GM12878 (cell line): ENCODE data around the gene MAN2B2. TPM values are rescaled to one million over a fixed set of nuclear protein-coding genes. Genes with fewer than 3 reads are reported as not detected.

Experiments used
- ATAC-seq: fragments of 200-7000 bp; cut with Tn5 transposase; 3 replicates; pipeline ENCODE4 v1.9.1; 2020; ENCODE audit warnings: mild to moderate bottlenecking, moderate library complexity
- BruUV-seq: library from RNA; stranded (reverse); fragments of 400-500 nt; replicated peaks from 2 replicates; lab custom pipeline; 2021; lab: Mats Ljungman, UMichigan
- CTCF ChIA-PET: fragments of 300-600 bp; sonication (Branson Sonifier 250); formaldehyde crosslinking; extraction: SDS; loops from one replicate; lab custom pipeline; 2021; ENCODE audit warnings: inconsistent platforms; lab: Yijun Ruan, JAX
- POLR2A ChIA-PET: fragments of 350-600 bp; formaldehyde crosslinking; extraction: SDS; loops from one replicate; lab custom pipeline; 2021; ENCODE audit warnings: inconsistent platforms; lab: Charles Lee
- RAD21 ChIA-PET: fragments of 300-600 bp; sonication (Branson Sonifier 250); formaldehyde crosslinking; loops from one replicate; lab custom pipeline; 2023; ENCODE audit warnings: antibody characterized with exemption; ENCODE audit not compliant: unreplicated experiment; lab: Charles Lee
- SMC1A ChIA-PET: fragments of 300-600 bp; sonication (Branson Sonifier 250); formaldehyde crosslinking; loops from one replicate; lab custom pipeline; 2023; ENCODE audit not compliant: unreplicated experiment, uncharacterized antibody; lab: Charles Lee
- DNase-seq: peaks from one replicate; pipeline ENCODE4 v3.0.0-alpha.2; 2011; ENCODE audit warnings: low read depth, low spot score
- FAIRE-seq: peaks from 3 replicates; lab custom pipeline; 2011; peaks lifted over from hg19 to GRCh38; lab: Jason Lieb, UNC
- H2AFZ ChIP-seq: 2 replicates; pipeline ENCODE4 v1.6.0; 2011; ENCODE audit warnings: low read depth, low read length, control low read depth; ENCODE audit not compliant: control insufficient read depth
- H3K27ac ChIP-seq: 2 replicates; pipeline ENCODE4 v1.5.1; 2011; ENCODE audit warnings: control low read depth; ENCODE audit not compliant: control insufficient read depth, insufficient read depth
- H3K27me3 ChIP-seq, 2 experiments: replicated peaks in 1 of 2; 2 replicates each; pipeline versions ENCODE4 v1.6.0 to v1.6.1; 2011; ENCODE audit warnings: low read length in 1 of 2; ENCODE audit not compliant: control insufficient read depth in 2 of 2, insufficient read depth in 2 of 2
- H3K36me3 ChIP-seq, 2 experiments: 2 replicates each; pipeline ENCODE4 v1.5.1; 2011; ENCODE audit warnings: low read length in 1 of 2; ENCODE audit not compliant: control insufficient read depth in 2 of 2, insufficient read depth in 2 of 2
- H3K4me1 ChIP-seq: 2 replicates; pipeline ENCODE4 v1.6.1; 2011; ENCODE audit warnings: mild to moderate bottlenecking, low read length, moderate library complexity, mixed read lengths; ENCODE audit not compliant: control insufficient read depth, insufficient read depth
- H3K4me2 ChIP-seq: 2 replicates; pipeline ENCODE4 v1.6.0; 2011; ENCODE audit warnings: control low read depth; ENCODE audit not compliant: control insufficient read depth, insufficient read depth
- H3K4me3 ChIP-seq: fragments of 200-600 bp; sonication (generic); 2 replicates; pipeline ENCODE4 v1.5.1; 2016
- H3K79me2 ChIP-seq: 2 replicates; pipeline ENCODE4 v1.6.0; 2011; ENCODE audit warnings: low read length; ENCODE audit not compliant: control insufficient read depth, insufficient read depth
- H3K9ac ChIP-seq: 2 replicates; pipeline ENCODE4 v1.8.0; 2011; ENCODE audit warnings: low read length, control low read depth, mixed read lengths; ENCODE audit not compliant: control insufficient read depth, insufficient read depth
- H3K9me3 ChIP-seq: replicated peaks from 3 replicates; pipeline ENCODE4 v1.5.1; 2011; ENCODE audit warnings: mild to moderate bottlenecking, low read length; ENCODE audit not compliant: control insufficient read depth, insufficient read depth
- H4K20me1 ChIP-seq: 2 replicates; pipeline ENCODE4 v1.6.0; 2011; ENCODE audit not compliant: control insufficient read depth, insufficient read depth
- BHLHE40 ChIP-seq, 2 experiments: fragments of 450-650 bp in 1 of 2; IDR thresholded peaks; 2 replicates each; pipeline ENCODE4 v1.6.1; 2011 to 2017; ENCODE audit warnings: low read depth in 2 of 2, borderline replicate concordance in 1 of 2, improper control_type of control experiment in 1 of 2, low read length in 1 of 2, mild to moderate bottlenecking in 1 of 2
- EGR1 ChIP-seq, 2 experiments: IDR thresholded peaks; 1 replicate in 1 of 2; 2 replicates in 1 of 2; pipeline ENCODE4 v1.6.1; 2011 to 2012; ENCODE audit warnings: low read depth in 2 of 2, low read length in 2 of 2, borderline replicate concordance in 1 of 2, mild to moderate bottlenecking in 1 of 2, moderate library complexity in 1 of 2
- ESRRA ChIP-seq: IDR thresholded peaks from 2 replicates; pipeline ENCODE4 v1.6.1; 2012; ENCODE audit warnings: mild to moderate bottlenecking, low read length, improper control_type of control experiment
- LARP7 ChIP-seq: fragments of 450-650 bp; IDR thresholded peaks from 2 replicates; pipeline ENCODE4 v1.6.1; 2017; ENCODE audit warnings: mild to moderate bottlenecking
- MXI1 ChIP-seq: fragments of 150-350 bp; IDR thresholded peaks from 2 replicates; pipeline ENCODE4 v1.6.1; 2011; ENCODE audit warnings: low read depth, mild to moderate bottlenecking, inconsistent platforms, low read length, improper control_type of control experiment
- NFIC ChIP-seq: IDR thresholded peaks from 2 replicates; pipeline ENCODE4 v1.6.1; 2012; ENCODE audit warnings: low read depth, mild to moderate bottlenecking, inconsistent platforms, low read length, moderate library complexity
- SMAD5 ChIP-seq: IDR thresholded peaks from 2 replicates; pipeline ENCODE4 v1.6.1; 2016; ENCODE audit warnings: antibody characterized with exemption, low read depth
- SP1 ChIP-seq: IDR thresholded peaks from one replicate; pipeline ENCODE4 v1.6.1; 2011; ENCODE audit warnings: low read depth, low read length
- TBL1XR1 ChIP-seq: IDR thresholded peaks from 2 replicates; pipeline ENCODE4 v1.6.1; 2012; ENCODE audit warnings: low read depth, low read length, improper control_type of control experiment
- WRNIP1 ChIP-seq: IDR thresholded peaks from 2 replicates; pipeline ENCODE4 v1.6.1; 2011; ENCODE audit warnings: low read depth, low read length, improper control_type of control experiment, borderline replicate concordance
- ZZZ3 ChIP-seq: IDR thresholded peaks from 2 replicates; pipeline ENCODE4 v1.6.1; 2011; ENCODE audit warnings: low read depth; ENCODE audit not compliant: control insufficient read depth, insufficient read length
- whole genome bisulfite sequencing: methylation state at CpG from one replicate; pipeline ENCODE4 v1.1.6; 2016; ENCODE audit warnings: low lambda C conversion rate; ENCODE audit not compliant: insufficient replicate concordance, insufficient coverage; ENCODE audit errors: missing lambda C conversion rate; 5-methylcytosine and 5-hydroxymethylcytosine counted together
- in situ Hi-C: fragments of 300-500 bp; cut with MboI; formaldehyde crosslinking; loops from 9 replicates; pipeline ENCODE4 v1.14.3; 2018; ENCODE audit warnings: mixed read lengths
- intact Hi-C: fragments of 100-400 bp; cut with micrococcal nuclease; formaldehyde crosslinking; loops from one replicate; pipeline ENCODE4 v1.14.2; 2022; ENCODE audit not compliant: unreplicated experiment
- polyA plus RNA-seq, 11 experiments: library from polyadenylated mRNA; depleted of rRNA in 4 of 11; unstranded in 6 of 11; stranded (reverse) in 5 of 11; fragments of >200 nt; fragmentation: Nextera tagmentation in 4 of 11; fragmentation: Illumina TruSeq in 1 of 11; extraction: Ambion mirVana in 4 of 11; extraction: Trizol in 1 of 11; gene quantifications; 1 replicate in 1 of 11; 2 replicates in 10 of 11; pipeline versions ENCODE4 v1.2.1 to v1.2.3, GENCODE V29; 2011 to 2016; ENCODE audit warnings: inconsistent platforms in 2 of 11, missing spikeins in 2 of 11, low read depth in 1 of 11
- total RNA-seq, 4 experiments: library from RNA; depleted of rRNA in 3 of 4; stranded (reverse); fragments of >200 nt in 3 of 4; fragmentation: Illumina TruSeq in 1 of 4; extraction: Trizol in 1 of 4; gene quantifications; 2 replicates each; pipeline versions ENCODE4 v1.2.1 to v1.2.3, GENCODE V29; 2013 to 2021
- TF ChIP-seq, protein P1 (sequence below): IDR thresholded peaks from 2 replicates; pipeline ENCODE4 v1.6.1; 2012; ENCODE audit warnings: low read length, inconsistent platforms
- TF ChIP-seq, protein P2 (sequence below): IDR thresholded peaks from 2 replicates; pipeline ENCODE4 v1.6.1; 2011; ENCODE audit warnings: borderline replicate concordance, low read depth, mild to moderate bottlenecking, moderate library complexity, low read length; ENCODE audit not compliant: insufficient read depth, poor library complexity, severe bottlenecking
- TF ChIP-seq, protein P3 (sequence below): IDR thresholded peaks from 2 replicates; pipeline ENCODE4 v1.6.1; 2012; ENCODE audit warnings: low read depth, low read length, improper control_type of control experiment

The MAN2B2 gene
- total and polyA plus RNA-seq, 10 of the 15 experiments (the other 5 are each of a cell fraction or from before 2014, with no cell fraction given), result 0.47 to 14.5 (median 7.0) TPM

DNA sequence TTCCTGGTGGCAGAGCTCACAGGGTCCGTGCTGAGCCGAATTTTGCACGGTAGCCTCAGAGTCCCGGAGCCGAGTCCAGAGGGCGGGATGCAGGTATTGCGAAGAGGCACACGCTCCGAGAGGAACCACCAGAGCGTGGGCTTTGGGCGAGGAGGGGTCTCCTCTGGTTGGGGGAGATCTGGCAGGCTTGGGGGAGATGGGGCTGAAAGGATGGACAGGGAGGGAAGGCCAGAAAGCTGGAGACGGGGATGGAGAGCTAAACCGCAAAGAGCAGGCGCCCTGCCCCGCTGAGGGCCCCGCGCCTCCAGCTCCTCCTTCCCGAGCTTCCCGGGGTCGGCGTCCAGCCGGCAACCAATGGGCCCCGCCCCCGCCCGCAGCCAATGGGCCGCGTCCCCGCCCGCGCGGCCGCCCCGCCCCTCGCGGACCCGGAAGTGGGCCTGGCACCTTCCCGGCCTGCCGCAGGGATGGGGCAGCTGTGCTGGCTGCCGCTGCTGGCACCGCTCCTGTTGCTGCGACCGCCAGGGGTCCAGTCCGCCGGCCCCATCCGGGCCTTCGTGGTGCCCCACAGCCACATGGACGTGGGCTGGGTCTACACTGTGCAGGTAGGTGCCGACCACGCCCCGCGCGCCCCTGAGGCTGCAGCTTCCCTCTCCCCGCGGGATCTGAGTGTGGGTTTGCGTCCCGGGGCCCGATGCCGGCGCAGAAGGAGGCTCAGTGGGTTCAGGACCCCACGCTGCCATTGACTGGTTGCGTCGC, at the start of gene MAN2B2 (continued):
- TF ChIP-seq, protein P1, sequence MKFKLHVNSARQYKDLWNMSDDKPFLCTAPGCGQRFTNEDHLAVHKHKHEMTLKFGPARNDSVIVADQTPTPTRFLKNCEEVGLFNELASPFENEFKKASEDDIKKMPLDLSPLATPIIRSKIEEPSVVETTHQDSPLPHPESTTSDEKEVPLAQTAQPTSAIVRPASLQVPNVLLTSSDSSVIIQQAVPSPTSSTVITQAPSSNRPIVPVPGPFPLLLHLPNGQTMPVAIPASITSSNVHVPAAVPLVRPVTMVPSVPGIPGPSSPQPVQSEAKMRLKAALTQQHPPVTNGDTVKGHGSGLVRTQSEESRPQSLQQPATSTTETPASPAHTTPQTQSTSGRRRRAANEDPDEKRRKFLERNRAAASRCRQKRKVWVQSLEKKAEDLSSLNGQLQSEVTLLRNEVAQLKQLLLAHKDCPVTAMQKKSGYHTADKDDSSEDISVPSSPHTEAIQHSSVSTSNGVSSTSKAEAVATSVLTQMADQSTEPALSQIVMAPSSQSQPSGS, result no peak
- TF ChIP-seq EGR1 (IDR thresholded peaks at IDR 0.05; ENCODE audit: borderline replicate concordance in 1 of 2, low read depth in 2 of 2, low read length in 2 of 2) (peak in 1 of 2 experiments; percentile 23; a peak in 1 of 3 replicates), BHLHE40 (IDR thresholded peaks at IDR 0.05; ENCODE audit: borderline replicate concordance in 1 of 2, low read depth in 2 of 2, low read length in 1 of 2) (peak in 1 of 2 experiments; percentile 44; a peak in 2 of 4 replicates), TBL1XR1 (no peak), SP1 (peak; percentile 24), SMAD5 (peak; percentile 55; the same call in 1 of the 2 replicates)

DNA sequence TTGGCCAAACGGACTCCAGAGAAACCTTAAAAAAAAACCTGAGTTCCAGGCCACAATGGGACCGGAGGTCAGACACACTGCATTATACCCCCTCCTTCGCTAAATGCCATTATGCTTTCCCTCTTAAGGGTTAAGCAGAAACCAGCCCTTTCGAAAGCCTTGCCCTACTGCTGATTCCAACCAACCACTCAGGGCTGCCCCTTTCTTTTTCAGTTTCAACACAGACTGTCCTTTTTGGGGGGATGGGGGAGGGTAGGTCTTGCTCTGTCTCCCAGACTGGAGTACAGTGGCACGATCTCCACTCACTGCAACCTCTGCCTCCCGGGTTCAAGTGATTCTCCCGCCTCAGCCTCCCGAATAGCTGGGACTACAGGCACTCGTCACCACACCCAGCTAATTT, 49.5 kb upstream of the MAN2B2 start:
- Histone ChIP-seq H3K36me3 (no peaks in the 10 kb centered on the region), H3K9ac (no peak overlapping the region), H3K4me1 (no peaks in the 10 kb centered on the region), H3K9me3 (no peaks in the 10 kb centered on the region; the same call in 2 of the 3 replicates), H3K27ac (no peak overlapping the region), H4K20me1 (no peaks in the 10 kb centered on the region; the same call in 1 of the 2 replicates), H3K4me2 (no peak overlapping the region), H3K27me3 (peaks cover 0 to 2% of the 10 kb centered on the region in 2 experiments; a peak in 2 of 4 replicates), H2AFZ (no peak overlapping the region), H3K4me3 (no peak overlapping the region), H3K79me2 (no peaks in the 10 kb centered on the region)
- WGBS, result 44% methylated on average over 9 of the region's 9 CpGs
- POLR2A ChIA-PET, result no interaction called here
- CTCF ChIA-PET, result no interaction called here
- intact Hi-C loops, result no loop called here
- RAD21 ChIA-PET, result no interaction called here
- DNase-seq (no peak), ATAC-seq (no peak), FAIRE-seq (no peak)
- TF ChIP-seq WRNIP1 (no peak), ZZZ3 (no peak), MXI1 (no peak), SMAD5 (no peak), NFIC (no peak), LARP7 (no peak), ESRRA (no peak)
- TF ChIP-seq, protein P2, sequence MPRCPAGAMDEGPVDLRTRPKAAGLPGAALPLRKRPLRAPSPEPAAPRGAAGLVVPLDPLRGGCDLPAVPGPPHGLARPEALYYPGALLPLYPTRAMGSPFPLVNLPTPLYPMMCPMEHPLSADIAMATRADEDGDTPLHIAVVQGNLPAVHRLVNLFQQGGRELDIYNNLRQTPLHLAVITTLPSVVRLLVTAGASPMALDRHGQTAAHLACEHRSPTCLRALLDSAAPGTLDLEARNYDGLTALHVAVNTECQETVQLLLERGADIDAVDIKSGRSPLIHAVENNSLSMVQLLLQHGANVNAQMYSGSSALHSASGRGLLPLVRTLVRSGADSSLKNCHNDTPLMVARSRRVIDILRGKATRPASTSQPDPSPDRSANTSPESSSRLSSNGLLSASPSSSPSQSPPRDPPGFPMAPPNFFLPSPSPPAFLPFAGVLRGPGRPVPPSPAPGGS, result no peak
- TF ChIP-seq, protein P3, sequence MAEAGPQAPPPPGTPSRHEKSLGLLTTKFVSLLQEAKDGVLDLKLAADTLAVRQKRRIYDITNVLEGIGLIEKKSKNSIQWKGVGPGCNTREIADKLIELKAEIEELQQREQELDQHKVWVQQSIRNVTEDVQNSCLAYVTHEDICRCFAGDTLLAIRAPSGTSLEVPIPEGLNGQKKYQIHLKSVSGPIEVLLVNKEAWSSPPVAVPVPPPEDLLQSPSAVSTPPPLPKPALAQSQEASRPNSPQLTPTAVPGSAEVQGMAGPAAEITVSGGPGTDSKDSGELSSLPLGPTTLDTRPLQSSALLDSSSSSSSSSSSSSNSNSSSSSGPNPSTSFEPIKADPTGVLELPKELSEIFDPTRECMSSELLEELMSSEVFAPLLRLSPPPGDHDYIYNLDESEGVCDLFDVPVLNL, result no peak
- BruUV-seq, result no TSS peak
- SMC1A ChIA-PET, result interaction anchor here (1.5 kb wide), 1 partner anchor 17 kb away, joined by 3 read pairs; no protein-coding TSS in a partner anchor
- in situ Hi-C loops, result no loop called here
